Naive B cell (primary cell): ENCODE measurements around the gene MYO10. TPM values are rescaled to one million over a fixed set of nuclear protein-coding genes. Genes with fewer than 3 reads are reported as not detected.
A peak's percentile ranks its signal among the peaks of the same experiment; 100 is the strongest.

Experiments used
- ATAC-seq, 2 donors: fragments of 150-1000 bp; cut with Tn5 transposase; 2 replicates each; pipeline ENCODE4 v1.10.0; 2021; ENCODE audit warnings: low read depth in 2 of 2, mild to moderate bottlenecking in 2 of 2, moderate library complexity in 2 of 2
- DNase-seq: peaks from one replicate; pipeline ENCODE4 v3.0.0; 2022
- H3K27ac Mint-ChIP-seq, 6 donors: one replicate each; pipeline ENCODE4 v1.8.0; 2020 to 2022; ENCODE audit warnings: mild to moderate bottlenecking in 6 of 6, mixed read lengths in 6 of 6, moderate library complexity in 5 of 6, inconsistent platforms in 2 of 6
- H3K27me3 Mint-ChIP-seq, 3 donors: one replicate each; pipeline ENCODE4 v1.8.0; 2021 to 2022; ENCODE audit warnings: mixed read lengths in 3 of 3, mild to moderate bottlenecking in 1 of 3
- H3K36me3 Mint-ChIP-seq, 2 donors: one replicate each; pipeline ENCODE4 v1.8.0; 2020 to 2022; ENCODE audit warnings: mixed read lengths in 2 of 2, inconsistent platforms in 1 of 2, mild to moderate bottlenecking in 1 of 2
- H3K4me1 Mint-ChIP-seq, 3 donors: one replicate each; pipeline ENCODE4 v1.8.0; 2020 to 2022; ENCODE audit warnings: mixed read lengths in 3 of 3, inconsistent platforms in 1 of 3, mild to moderate bottlenecking in 1 of 3, moderate library complexity in 1 of 3
- H3K4me3 Mint-ChIP-seq, 8 donors: one replicate each; pipeline ENCODE4 v1.8.0; 2020 to 2022; ENCODE audit warnings: mild to moderate bottlenecking in 8 of 8, mixed read lengths in 8 of 8, moderate library complexity in 8 of 8, inconsistent platforms in 2 of 8
- H3K9me3 Mint-ChIP-seq, 7 donors: one replicate each; pipeline ENCODE4 v1.8.0; 2020 to 2022; ENCODE audit warnings: mixed read lengths in 7 of 7, mild to moderate bottlenecking in 5 of 7, inconsistent platforms in 2 of 7, moderate library complexity in 1 of 7
- polyA plus RNA-seq, 6 donors: library from polyadenylated mRNA; unstranded; fragments of 300-500 nt; fragmentation: Illumina TruSeq; gene quantifications; one replicate each; pipeline ENCODE4 v1.2.3, GENCODE V29; 2021; ENCODE audit warnings: low read depth in 6 of 6

MYO10 gene
- polyA plus RNA-seq, 6 donors from 2014 or later: 0.03 to 0.87 TPM; not detected in 4

DNA sequence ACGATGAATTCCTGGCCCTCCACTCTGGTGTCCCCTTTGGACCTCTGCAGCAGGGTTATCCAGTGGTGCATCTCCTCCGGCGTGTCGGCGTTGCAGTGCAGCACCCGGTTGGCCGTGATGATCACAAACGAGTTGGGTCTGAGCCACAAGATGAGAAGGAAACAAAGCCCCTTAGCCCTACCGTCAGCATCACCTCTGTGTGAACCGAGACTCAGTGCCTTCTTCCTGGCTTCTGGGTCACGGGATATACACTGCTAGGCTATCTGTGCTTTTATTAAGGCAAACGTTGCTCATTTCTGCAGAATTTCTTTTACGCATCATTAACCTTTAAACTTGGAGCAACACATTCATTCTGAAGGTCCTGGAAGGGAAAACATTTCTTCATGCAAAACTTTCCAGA lies 254.2 kb downstream of the MYO10 start:
- ATAC-seq (no peak), DNase-seq (no peak)
- Mint-ChIP-seq H3K27ac (no peak overlapping the region), H3K4me3 (no peak overlapping the region), H3K9me3 (no peaks in the 10 kb centered on the region), H3K27me3 (no peaks in the 10 kb centered on the region), H3K36me3 (no peaks in the 10 kb centered on the region), H3K4me1 (no peaks in the 10 kb centered on the region)

DNA sequence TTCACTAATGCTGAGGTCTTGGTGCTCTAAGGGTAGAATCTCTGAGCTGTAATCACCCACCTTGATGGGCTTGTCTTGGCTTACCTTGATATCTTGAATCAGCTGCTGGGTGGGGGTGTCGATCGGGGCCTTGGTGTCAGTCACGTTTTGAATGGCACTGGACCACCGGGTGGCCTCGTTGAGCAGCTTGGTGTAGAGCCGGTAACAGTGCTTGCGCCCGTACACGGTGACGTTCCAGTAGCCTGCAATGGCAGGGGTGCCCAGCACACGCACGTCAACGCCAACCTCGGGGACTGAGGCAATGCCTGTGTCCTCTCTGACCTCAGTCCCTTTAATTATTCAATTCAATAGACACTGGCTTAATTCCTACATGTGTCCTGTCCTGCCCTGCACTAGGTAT lies 256.2 kb downstream of the MYO10 start:
- H3K27ac Mint-ChIP-seq: no peak overlapping the region
- H3K4me1 Mint-ChIP-seq: no peaks in the 10 kb centered on the region
- H3K36me3 Mint-ChIP-seq: no peaks in the 10 kb centered on the region
- DNase-seq (no peak), ATAC-seq (no peak)
- no peak overlapping the region for H3K4me3 Mint-ChIP-seq
- no peaks in the 10 kb centered on the region for H3K9me3 Mint-ChIP-seq
- H3K27me3 Mint-ChIP-seq: no peaks in the 10 kb centered on the region

DNA sequence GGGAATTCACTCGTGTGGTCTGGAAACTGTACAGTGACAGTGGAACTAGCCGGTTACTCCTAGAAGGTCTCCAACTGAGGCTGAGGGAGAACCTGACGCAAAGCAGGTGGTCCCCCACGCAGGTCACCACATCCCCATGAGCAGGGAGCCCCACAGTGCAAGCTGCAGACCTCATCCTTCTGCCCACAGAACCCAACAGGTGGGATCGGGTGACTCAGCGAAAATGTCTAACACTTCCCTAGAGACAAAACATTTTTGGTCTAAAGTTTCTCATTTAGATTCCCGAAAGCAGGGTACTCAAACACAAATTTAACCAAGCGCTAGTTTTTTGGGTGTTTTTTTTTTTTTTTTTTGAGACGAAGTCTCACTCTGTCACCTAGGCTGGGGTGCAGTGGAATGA lies 256.9 kb downstream of the MYO10 start:
- DNase-seq (no peak), ATAC-seq (no peak)
- no peak overlapping the region for H3K27ac Mint-ChIP-seq
- H3K4me3 Mint-ChIP-seq: no peak overlapping the region
- H3K36me3 Mint-ChIP-seq: no peaks in the 10 kb centered on the region
- no peaks in the 10 kb centered on the region for H3K27me3 Mint-ChIP-seq
- no peaks in the 10 kb centered on the region for H3K4me1 Mint-ChIP-seq
- no peaks in the 10 kb centered on the region for H3K9me3 Mint-ChIP-seq

DNA sequence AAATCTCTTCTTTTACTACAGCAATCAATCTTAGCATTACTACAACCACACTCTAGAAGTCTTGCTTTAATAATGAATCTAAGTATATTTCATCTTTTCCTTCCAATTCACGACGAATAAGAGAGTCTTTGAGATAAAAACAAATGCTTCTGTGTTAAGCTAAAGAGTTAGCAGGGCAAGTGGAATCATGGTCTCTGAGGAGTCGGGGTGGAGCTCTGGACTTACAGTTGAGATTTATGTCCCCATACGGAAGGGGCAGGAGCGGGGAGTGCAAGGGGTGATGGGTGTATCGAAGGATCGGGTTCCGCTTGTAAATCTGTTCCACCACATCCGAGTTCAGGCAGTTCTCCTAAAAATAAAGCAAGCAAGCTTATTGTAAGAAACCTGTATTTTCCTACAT lies 260.3 kb downstream of the MYO10 start:
- ATAC-seq: no peak
- Mint-ChIP-seq H3K27ac (no peak overlapping the region), H3K4me3 (no peak overlapping the region), H3K4me1 (no peaks in the 10 kb centered on the region), H3K36me3 (no peaks in the 10 kb centered on the region), H3K27me3 (no peaks in the 10 kb centered on the region), H3K9me3 (no peaks in the 10 kb centered on the region)
- no peak for DNase-seq

DNA sequence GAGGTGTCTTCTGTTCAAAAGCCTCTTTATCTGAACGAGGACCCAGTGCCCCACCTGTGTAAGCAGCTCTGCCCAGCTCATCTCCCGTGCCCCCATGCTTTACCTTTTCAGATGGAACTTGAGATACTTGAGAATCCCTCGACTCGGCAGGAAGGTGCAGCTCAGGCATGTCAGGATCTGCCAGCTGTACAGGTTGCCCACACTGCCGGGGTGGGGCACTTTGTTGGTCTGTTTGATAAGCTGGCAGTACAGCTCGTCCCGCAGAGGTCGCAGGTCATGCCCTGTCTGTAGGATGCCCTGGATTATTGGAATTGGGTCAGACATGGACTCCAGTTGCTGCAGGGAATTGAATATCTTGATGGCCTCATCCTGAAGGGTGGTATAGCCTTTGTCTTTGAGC lies 261.3 kb downstream of the MYO10 start:
- Mint-ChIP-seq H3K4me3 (no peak overlapping the region), H3K27me3 (no peaks in the 10 kb centered on the region), H3K36me3 (no peaks in the 10 kb centered on the region), H3K4me1 (no peaks in the 10 kb centered on the region), H3K9me3 (no peaks in the 10 kb centered on the region), H3K27ac (no peak overlapping the region)
- ATAC-seq: no peak
- DNase-seq: no peak

DNA sequence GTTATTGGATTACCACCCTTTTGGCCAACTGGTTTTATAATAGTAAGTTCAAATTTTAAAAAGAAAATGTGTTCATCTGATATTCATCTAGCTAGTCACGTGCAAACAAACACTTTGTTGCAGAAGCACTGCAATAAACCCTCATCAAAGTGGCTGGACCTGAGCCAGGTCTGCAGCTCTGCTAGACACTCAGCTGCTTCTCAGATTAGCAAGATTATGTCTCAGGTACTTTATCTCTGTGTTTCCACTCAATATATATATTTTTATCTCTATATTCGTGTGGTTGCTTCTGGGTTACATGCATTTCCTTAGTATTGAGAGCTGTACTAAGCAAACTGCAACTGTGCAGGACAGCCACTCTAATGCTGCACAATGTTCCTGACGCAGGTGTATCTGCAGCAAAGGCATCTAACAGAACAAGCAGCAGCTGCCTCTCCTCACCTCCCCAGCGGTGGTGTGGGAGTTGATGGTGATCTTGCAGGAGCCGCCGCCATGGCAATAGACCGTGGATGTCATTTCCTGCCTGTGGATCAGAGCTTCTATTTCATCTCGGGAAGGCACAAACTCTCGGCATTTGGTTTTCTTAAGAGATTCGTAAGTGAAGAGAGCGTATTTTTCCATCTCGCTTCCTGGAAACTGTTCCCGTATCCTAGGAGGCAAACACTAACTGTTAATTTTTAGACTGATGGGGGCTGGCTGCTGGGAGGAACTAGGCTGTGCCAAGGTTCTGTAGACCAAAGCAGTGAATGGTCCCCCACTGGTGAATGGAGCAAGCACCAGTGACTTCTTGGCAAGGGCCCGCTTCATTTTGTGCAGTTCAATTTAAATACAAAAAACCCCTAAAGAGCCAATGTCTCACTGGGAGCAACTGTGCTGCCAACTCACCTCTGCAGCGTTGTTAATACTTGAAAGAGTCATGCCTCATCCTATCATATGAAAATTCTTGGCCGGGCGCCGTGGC lies 262.6 kb downstream of the MYO10 start:
- H3K36me3 Mint-ChIP-seq: no peaks in the 10 kb centered on the region
- H3K4me3 Mint-ChIP-seq: peak overlapping the region in 1 of 8 donors; percentile 66
- no peaks in the 10 kb centered on the region for H3K9me3 Mint-ChIP-seq
- ATAC-seq: no peak
- H3K27me3 Mint-ChIP-seq: no peaks in the 10 kb centered on the region
- no peak overlapping the region for H3K27ac Mint-ChIP-seq
- H3K4me1 Mint-ChIP-seq: no peaks in the 10 kb centered on the region
- no peak for DNase-seq

DNA sequence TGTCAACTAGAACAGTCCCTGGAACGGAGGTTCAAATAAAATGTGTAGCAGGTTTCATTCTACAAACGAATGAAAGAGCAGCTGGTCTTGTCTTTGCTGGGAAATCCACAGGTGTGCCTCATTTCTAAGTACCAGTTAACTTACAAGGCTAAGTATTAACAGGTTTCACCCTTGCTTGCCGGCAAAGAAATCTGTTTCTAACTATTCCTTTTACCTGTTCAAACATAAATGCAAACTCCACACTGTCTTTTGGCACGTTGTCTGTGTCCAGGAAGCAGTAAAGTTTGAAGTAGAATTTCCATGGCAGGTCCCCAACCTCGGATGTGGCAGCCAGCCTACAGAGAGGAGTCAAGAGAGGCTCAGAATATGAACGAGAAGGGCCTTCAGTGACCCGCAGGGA lies 264.9 kb downstream of the MYO10 start:
- Mint-ChIP-seq H3K36me3 (no peaks in the 10 kb centered on the region), H3K4me3 (no peak overlapping the region), H3K9me3 (no peaks in the 10 kb centered on the region), H3K4me1 (no peaks in the 10 kb centered on the region), H3K27ac (no peak overlapping the region), H3K27me3 (no peaks in the 10 kb centered on the region)
- ATAC-seq (no peak), DNase-seq (no peak)

DNA sequence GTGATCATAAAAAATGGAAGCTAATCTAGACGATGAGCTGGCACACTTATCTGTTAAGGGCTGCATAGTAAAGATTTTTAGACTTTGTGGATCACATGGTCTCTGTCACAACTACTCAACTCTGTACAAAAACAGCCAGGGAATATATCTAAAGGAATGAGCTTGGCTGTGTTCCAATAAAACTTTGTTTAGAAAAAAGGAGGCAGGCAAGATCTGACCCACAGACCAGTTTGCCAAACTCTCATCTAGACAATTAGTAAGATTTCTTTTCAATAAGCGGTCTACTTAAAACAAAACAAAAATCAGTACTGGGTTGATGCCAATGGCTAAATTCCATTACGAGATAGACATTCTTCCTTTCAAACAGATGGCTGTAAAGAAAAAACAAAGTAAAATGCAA lies 266.3 kb downstream of the MYO10 start:
- no peak overlapping the region for H3K27ac Mint-ChIP-seq
- no peaks in the 10 kb centered on the region for H3K36me3 Mint-ChIP-seq
- DNase-seq (no peak), ATAC-seq (no peak)
- no peaks in the 10 kb centered on the region for H3K4me1 Mint-ChIP-seq
- no peaks in the 10 kb centered on the region for H3K27me3 Mint-ChIP-seq
- H3K9me3 Mint-ChIP-seq: no peaks in the 10 kb centered on the region
- no peak overlapping the region for H3K4me3 Mint-ChIP-seq

DNA sequence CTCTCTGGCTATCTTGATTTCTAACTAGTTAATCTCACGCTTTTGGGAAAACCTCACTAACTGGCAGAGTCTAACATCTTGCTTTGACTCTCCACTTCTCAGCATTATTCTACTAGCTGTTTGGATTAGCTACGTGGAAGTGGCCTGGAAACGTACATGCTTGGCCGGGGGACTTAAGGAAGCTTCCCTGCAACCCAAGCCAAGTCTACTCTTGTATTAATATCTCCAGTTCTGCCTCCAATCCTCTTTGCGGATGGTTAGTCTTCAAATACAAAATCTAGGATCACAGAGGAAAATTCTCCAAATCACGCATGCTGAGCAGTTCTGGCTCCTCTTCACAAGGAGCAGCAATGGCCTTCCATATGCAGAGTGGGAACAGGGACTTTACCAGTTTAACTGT lies 267.5 kb downstream of the MYO10 start:
- no peaks in the 10 kb centered on the region for H3K27me3 Mint-ChIP-seq
- H3K27ac Mint-ChIP-seq: no peak overlapping the region
- no peaks in the 10 kb centered on the region for H3K36me3 Mint-ChIP-seq
- ATAC-seq (no peak), DNase-seq (no peak)
- no peak overlapping the region for H3K4me3 Mint-ChIP-seq
- no peaks in the 10 kb centered on the region for H3K4me1 Mint-ChIP-seq
- no peaks in the 10 kb centered on the region for H3K9me3 Mint-ChIP-seq

DNA sequence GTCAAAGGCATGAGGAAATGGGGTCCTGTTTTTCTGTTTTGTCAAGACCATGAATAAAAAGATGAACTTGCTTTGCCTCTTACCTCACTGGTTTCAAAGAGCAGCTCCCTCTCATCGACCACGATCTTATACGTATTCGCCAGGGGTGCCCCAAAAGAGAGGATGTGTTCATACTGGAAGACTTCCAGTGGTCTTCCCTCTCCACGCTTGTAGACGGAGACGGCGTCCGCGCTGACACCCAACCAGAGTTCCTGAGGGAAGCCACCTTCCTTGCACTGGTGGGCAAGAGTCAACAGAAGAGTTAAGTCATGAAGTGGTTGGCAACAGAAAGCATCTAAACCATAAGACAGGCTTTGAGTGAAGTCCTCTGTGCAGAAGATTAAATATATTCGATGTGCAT lies 267.9 kb downstream of the MYO10 start:
- Mint-ChIP-seq H3K27me3 (no peaks in the 10 kb centered on the region), H3K36me3 (no peaks in the 10 kb centered on the region), H3K27ac (no peak overlapping the region), H3K4me1 (no peaks in the 10 kb centered on the region), H3K9me3 (no peaks in the 10 kb centered on the region), H3K4me3 (no peak overlapping the region)
- DNase-seq (no peak), ATAC-seq (no peak)

DNA sequence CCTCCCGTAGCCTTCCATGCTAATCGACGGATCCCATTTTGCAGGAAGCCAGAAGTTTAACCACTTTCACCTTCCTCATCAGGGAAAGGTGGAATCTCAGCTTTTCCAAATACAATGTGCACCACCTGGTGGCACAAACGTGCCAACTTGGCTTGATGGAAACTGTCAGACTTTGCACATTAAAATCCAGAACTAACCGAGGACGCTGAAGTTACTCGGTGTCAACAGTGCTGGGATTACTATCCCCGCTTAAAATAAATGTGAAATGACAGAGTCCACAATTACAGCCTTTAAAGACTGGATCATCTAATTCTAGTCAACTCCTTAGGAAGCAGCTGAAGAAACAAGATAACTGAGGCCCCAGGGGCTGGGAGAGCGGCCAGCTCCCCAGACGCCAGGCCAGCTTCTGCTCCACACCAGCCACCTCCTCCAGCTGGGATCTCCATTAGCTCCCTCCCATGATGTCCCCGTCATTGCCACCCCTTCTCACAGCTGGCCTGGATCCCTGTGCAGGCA lies 269.1 kb downstream of the MYO10 start:
- Mint-ChIP-seq H3K36me3 (no peaks in the 10 kb centered on the region), H3K27ac (no peak overlapping the region), H3K4me1 (no peaks in the 10 kb centered on the region), H3K9me3 (no peaks in the 10 kb centered on the region), H3K4me3 (no peak overlapping the region), H3K27me3 (no peaks in the 10 kb centered on the region)
- DNase-seq: no peak
- ATAC-seq: no peak

DNA sequence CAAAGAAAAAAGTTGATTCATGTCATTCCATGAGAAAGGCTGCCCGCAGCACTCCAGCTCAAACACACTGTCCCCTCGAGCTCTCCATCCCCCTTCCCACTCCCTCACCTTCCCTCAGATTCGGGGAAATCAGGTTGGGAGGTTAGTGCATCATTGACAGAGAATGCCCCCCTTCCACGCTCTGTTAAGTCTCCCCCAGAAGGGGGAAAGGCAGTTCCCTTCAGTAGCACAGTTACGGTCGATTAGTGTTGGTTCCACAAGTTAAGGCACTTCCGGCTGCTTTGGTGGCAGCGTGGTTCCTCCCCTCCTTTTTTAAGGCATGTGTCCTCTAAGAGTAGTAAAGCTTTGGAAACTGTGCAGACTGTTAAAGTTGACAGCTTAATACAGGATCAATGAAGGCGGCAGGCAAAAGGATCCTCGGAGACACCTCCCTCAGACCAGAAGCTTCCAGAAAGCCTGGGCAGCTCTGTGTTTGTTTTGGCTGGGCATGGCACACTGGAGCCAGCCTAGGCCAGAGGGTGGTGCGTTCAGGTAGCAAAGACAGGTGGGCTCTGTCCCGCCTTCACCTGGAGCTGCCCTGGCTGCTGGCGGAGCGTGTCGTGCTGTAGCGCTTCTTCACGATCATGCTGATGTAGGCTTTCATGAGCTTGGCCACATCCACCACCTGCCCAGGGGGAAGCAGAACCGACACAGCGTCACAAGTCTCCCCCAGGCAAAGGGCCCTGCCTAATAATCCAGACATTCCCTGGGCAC lies 269.8 kb downstream of the MYO10 start:
- Mint-ChIP-seq H3K27ac (peak overlapping the region in 1 of 6 donors; percentile 87), H3K27me3 (peaks cover 0 to 2% (median 0%) of the 10 kb centered on the region in 3 donors)

DNA sequence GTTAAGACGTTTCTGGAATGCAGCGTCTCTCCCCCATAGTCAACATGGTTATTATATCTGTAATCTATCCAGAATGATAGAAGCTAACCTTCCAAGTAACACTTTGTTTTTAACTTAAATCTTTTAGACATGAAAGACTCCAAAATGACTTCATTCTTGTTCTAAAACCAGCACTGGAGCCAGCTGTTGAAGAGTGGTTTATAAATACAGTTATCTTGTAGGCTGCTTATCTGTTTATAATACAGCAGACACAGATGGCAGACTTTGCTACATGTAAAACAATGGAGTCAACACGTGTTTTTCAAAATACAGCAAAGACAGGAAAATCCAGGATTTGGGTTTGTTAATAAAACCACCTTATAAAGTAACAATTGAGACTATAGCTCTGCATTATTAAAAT lies 270.5 kb downstream of the MYO10 start:
- DNase-seq (no peak), ATAC-seq (no peak)
- H3K27me3 Mint-ChIP-seq: peaks cover 0 to 8% (median 0%) of the 10 kb centered on the region in 3 donors
- H3K36me3 Mint-ChIP-seq: no peaks in the 10 kb centered on the region
- no peaks in the 10 kb centered on the region for H3K9me3 Mint-ChIP-seq
- H3K4me1 Mint-ChIP-seq: no peaks in the 10 kb centered on the region
- no peak overlapping the region for H3K4me3 Mint-ChIP-seq
- H3K27ac Mint-ChIP-seq: no peak overlapping the region

More for the DNA sequence above, 269.8 kb downstream of the MYO10 start:
- Mint-ChIP-seq H3K9me3 (no peaks in the 10 kb centered on the region), H3K36me3 (no peaks in the 10 kb centered on the region), H3K4me3 (no peak overlapping the region), H3K4me1 (no peaks in the 10 kb centered on the region)
- DNase-seq (no peak), ATAC-seq (no peak)

DNA sequence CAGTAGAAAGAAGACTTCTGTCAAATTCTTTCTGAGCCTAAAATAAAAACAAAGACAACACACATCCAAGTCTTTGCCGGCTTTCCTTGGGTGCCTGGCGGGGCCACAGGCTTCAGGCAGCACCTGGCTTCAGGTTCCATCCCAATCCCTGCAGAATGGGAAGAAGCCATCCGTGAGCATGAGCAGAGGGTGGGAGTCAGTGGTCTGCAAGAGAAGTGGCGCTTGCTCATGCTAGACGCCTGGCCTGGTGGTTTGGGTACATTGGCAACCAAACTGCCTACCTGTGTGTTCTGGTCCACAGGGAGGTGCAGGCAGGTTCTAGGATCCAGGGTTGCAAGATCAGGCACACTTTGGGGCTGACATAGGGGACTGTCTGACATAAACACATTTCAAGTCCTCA lies 271.7 kb downstream of the MYO10 start:
- Mint-ChIP-seq H3K9me3 (no peaks in the 10 kb centered on the region), H3K4me3 (no peak overlapping the region), H3K36me3 (no peaks in the 10 kb centered on the region), H3K4me1 (no peaks in the 10 kb centered on the region), H3K27ac (no peak overlapping the region), H3K27me3 (peaks cover 0 to 8% (median 0%) of the 10 kb centered on the region in 3 donors)
- DNase-seq: no peak
- ATAC-seq: no peak
